Activated CD4-positive, alpha-beta memory T cell treated with anti-CD3 and anti-CD28 coated beads for 36 hours (primary cell): Measurements from ENCODE around the gene PSMA5. TPM values are rescaled to one million over a fixed set of nuclear protein-coding genes. Genes with fewer than 3 reads are reported as not detected.

Experiments
- CTCF ChIA-PET: fragments of 350-600 bp; sonication (Branson Sonifier 250); formaldehyde crosslinking; loops from one replicate; lab custom pipeline; 2021; ENCODE audit warnings: antibody characterized with exemption, inconsistent platforms; lab: Charles Lee
- POLR2A ChIA-PET: fragments of 350-600 bp; sonication (Branson Sonifier 250); formaldehyde crosslinking; loops from one replicate; lab custom pipeline; 2021; ENCODE audit warnings: antibody characterized with exemption; lab: Charles Lee
- DNase-seq: peaks from one replicate; pipeline ENCODE4 v3.0.0-alpha.2; 2020
- H3K27ac Mint-ChIP-seq: one replicate; pipeline ENCODE4 v1.8.0; 2021; ENCODE audit warnings: mixed read lengths
- H3K27me3 Mint-ChIP-seq: one replicate; pipeline ENCODE4 v1.8.0; 2021; ENCODE audit warnings: mixed read lengths
- H3K36me3 Mint-ChIP-seq: one replicate; pipeline ENCODE4 v1.8.0; 2021; ENCODE audit warnings: mixed read lengths
- H3K4me1 Mint-ChIP-seq: one replicate; pipeline ENCODE4 v1.8.0; 2021; ENCODE audit warnings: low read depth, mixed read lengths
- H3K4me3 Mint-ChIP-seq: one replicate; pipeline ENCODE4 v1.8.0; 2021; ENCODE audit warnings: mild to moderate bottlenecking, mixed read lengths
- H3K9me3 Mint-ChIP-seq: one replicate; pipeline ENCODE4 v1.8.0; 2021; ENCODE audit warnings: mixed read lengths
- intact Hi-C: fragments of 100-400 bp; cut with micrococcal nuclease; formaldehyde crosslinking; loops from one replicate; pipeline ENCODE4 v1.15.1; 2023
- total RNA-seq, 2 experiments: library from RNA; stranded (reverse); gene quantifications; one replicate each; pipeline ENCODE4 v1.2.3, GENCODE V29; 2021

Gene PSMA5
- total RNA-seq, 2 experiments from 2014 or later, result 217 to 218 TPM

- Mint-ChIP-seq H3K4me3 (peak overlapping the region; percentile 93), H3K27me3 (no peaks in the 10 kb centered on the region), H3K4me1 (peaks cover 32% of the 10 kb centered on the region), H3K27ac (peak overlapping the region; percentile 98), H3K36me3 (peaks cover 19% of the 10 kb centered on the region), H3K9me3 (no peaks in the 10 kb centered on the region)
- ChIA-PET POLR2A (interaction anchor here (1.2 to 3.8 kb wide), 4 partner anchors 12 to 213 kb away, joined by 3 to 36 read pairs (median 13); partner anchors contain the start of genes ATXN7L2, GNAI3 and SARS1), CTCF (interaction anchor here (1.2 to 5.2 kb wide), 5 partner anchors 56 to 119 kb away, joined by 3 to 52 read pairs (median 7); partner anchors contain the start of gene ATXN7L2)
- no peak for DNase-seq
- intact Hi-C loops, result loop anchor here (2.0 to 5.0 kb wide), 4 partner anchors 40 to 326 kb away; partner anchors contain the start of genes CYB561D1 and SYPL2
Measured at GRCh38 chr1:109427171-109427467, 871 bp upstream of the PSMA5 start.

DNA sequence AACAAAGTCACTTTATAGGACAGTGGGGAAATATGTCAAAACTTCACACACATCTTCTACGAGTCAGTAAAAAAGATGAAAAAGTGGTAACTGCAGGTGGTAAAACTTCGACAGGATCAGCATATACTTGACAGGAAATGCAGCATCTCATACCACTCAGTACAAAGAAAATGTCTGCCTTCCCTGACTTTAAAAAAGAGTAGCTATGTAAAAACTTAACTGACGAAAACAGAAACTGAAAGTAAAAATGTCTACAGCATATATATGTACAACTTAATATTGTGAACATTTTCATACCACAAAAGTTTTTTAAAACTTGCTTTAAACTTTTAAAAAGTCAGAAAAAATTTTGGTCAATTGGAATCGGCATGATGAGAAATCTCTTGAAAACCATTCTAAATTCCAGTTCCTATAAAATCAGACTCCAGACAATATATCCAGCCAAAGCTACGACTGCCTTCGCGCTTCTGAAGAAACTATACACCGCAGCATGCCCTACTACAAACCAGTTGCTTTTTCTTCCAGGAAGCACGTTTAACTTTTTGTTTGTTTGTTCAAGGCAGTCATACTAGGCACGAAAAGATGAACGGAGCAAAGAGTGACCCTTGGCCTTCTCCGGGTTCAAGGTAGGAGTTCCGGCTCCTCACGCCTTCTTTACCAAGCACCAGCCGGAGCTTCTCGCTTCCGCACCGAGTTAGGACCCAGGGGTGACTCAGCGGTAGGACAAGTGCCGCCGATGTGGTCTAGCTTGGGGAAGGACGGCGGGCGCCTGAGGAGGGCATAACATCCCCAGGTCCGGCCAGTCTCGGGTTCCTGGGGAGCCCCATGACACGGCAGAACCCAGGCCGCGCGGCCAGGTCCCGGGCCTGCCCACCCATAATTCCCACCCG lies 612 bp downstream of the PSMA5 start:
- intact Hi-C loops, result loop anchor here (1.0 to 5.0 kb wide), 12 partner anchors 21 to 609 kb away; partner anchors contain the start of genes ATXN7L2, CYB561D1, GNAI3 and PSRC1
- no peaks in the 10 kb centered on the region for H3K9me3 Mint-ChIP-seq
- ChIA-PET POLR2A (interaction anchor here (0.8 to 3.8 kb wide), 19 partner anchors 11 to 913 kb away, joined by 3 to 36 read pairs (median 4); partner anchors contain the start of genes ATXN7L2, CLCC1, CYB561D1 and GNAI3), CTCF (interaction anchor here (0.7 to 5.2 kb wide), 12 partner anchors 12 to 224 kb away, joined by 3 to 52 read pairs (median 3); partner anchors contain the start of genes AMPD2, ATXN7L2, CYB561D1 and GNAT2)
- peak overlapping the region; percentile 98 for H3K27ac Mint-ChIP-seq
- peak; percentile 79 for DNase-seq
- no peaks in the 10 kb centered on the region for H3K27me3 Mint-ChIP-seq
- peaks cover 38% of the 10 kb centered on the region for H3K4me1 Mint-ChIP-seq
- H3K4me3 Mint-ChIP-seq, result peak overlapping the region; percentile 93
- peaks cover 23% of the 10 kb centered on the region for H3K36me3 Mint-ChIP-seq

DNA sequence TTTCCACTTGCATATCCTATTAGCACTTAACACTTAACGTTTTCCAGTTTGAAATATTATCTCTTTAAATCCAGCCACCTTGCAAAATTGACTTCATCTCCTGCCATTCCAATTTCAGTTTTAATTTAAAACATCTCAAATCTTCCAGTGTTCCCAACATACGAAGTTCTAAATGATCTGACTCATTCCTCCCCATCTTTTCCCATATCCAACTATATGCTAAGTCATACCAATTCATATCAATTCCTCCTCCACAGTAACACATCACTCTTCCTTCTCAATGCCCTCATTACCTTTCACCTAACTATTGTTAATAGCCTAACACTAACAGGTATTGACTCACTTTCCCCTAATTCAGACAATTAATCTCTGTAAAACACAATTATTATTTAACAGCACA lies 2.8 kb downstream of the PSMA5 start:
- ChIA-PET POLR2A (interaction anchor here (0.6 to 0.7 kb wide), 2 partner anchors 172 to 1826 kb away, joined by 4 to 5 read pairs; no protein-coding TSS in a partner anchor), CTCF (interaction anchor here (1.3 to 2.9 kb wide), 2 partner anchors 67 to 109 kb away, joined by 3 to 12 read pairs; no protein-coding TSS in a partner anchor)
- H3K4me3 Mint-ChIP-seq, result peak overlapping the region; percentile 93
- DNase-seq, result no peak
- H3K9me3 Mint-ChIP-seq, result no peaks in the 10 kb centered on the region
- H3K27me3 Mint-ChIP-seq, result no peaks in the 10 kb centered on the region
- peak overlapping the region; percentile 98 for H3K27ac Mint-ChIP-seq
- intact Hi-C loops, result no loop called here
- peaks cover 43% of the 10 kb centered on the region for H3K4me1 Mint-ChIP-seq
- H3K36me3 Mint-ChIP-seq, result peaks cover 35% of the 10 kb centered on the region

DNA sequence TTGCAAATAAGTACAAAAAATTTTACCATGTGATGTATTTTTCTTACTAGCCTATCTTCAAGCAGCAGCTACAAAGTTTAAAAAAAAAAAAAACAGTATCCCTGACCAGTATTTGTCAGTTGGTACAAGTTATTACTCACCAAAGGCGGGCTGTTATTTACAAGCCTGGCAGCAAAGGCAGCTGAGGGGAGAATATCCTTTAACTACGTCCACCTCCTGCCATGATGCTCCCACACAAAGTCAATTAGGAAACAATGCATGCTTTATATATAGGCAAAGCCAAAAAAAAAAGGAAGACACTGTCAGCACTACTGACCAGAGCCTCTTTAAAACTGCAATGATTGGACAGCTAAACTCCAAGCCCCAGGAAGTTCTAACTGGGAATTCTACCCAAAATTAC lies 13.7 kb downstream of the PSMA5 start:
- H3K4me1 Mint-ChIP-seq, result peaks cover 26% of the 10 kb centered on the region
- H3K27ac Mint-ChIP-seq, result no peak overlapping the region
- DNase-seq, result no peak
- intact Hi-C loops, result no loop called here
- H3K4me3 Mint-ChIP-seq, result no peak overlapping the region
- no peaks in the 10 kb centered on the region for H3K27me3 Mint-ChIP-seq
- ChIA-PET POLR2A (no interaction called here), CTCF (interaction anchor here (0.6 to 1.1 kb wide), 5 partner anchors 120 to 135 kb away, joined by 3 to 8 read pairs (median 3); partner anchors contain the start of gene PSRC1)
- peaks cover 65% of the 10 kb centered on the region for H3K36me3 Mint-ChIP-seq
- no peaks in the 10 kb centered on the region for H3K9me3 Mint-ChIP-seq

GRCh38 chr1:109404838-109405237 lies 21.4 kb downstream of the PSMA5 start:
- Mint-ChIP-seq H3K36me3 (peaks cover 38% of the 10 kb centered on the region), H3K27me3 (no peaks in the 10 kb centered on the region), H3K9me3 (no peaks in the 10 kb centered on the region), H3K4me1 (peaks cover 24% of the 10 kb centered on the region), H3K27ac (peak overlapping the region; percentile 38), H3K4me3 (no peak overlapping the region)
- DNase-seq, result no peak
- ChIA-PET POLR2A (no interaction called here), CTCF (interaction anchor here (0.6 kb wide), 1 partner anchor 128 kb away, joined by 3 read pairs; no protein-coding TSS in a partner anchor)
- intact Hi-C loops, result loop anchor here (2.0 kb wide), 1 partner anchor 20 kb away; no protein-coding TSS in a partner anchor

DNA sequence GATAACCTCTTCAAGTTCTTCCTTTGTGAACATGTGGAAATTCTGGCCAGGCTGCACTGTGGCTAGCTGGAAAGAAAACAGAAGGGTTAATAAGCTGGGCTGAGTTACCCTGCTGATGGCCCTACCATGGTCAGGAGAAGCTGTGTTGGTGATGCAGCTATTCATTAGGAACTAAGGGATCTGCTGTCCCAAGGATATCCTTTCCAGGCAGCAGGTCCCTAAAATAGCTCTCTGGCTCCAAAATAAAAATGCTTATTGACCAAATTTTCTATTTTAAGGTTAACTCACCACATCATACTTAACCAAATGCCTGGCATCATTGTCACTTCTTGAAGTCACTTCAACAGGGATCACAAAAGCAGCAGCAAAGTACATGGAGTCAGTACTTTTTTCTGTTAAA lies 24.2 kb downstream of the PSMA5 start:
- Mint-ChIP-seq H3K4me1 (peaks cover 24% of the 10 kb centered on the region), H3K36me3 (peaks cover 25% of the 10 kb centered on the region), H3K4me3 (no peak overlapping the region), H3K27me3 (peaks cover 8% of the 10 kb centered on the region), H3K9me3 (no peaks in the 10 kb centered on the region), H3K27ac (no peak overlapping the region)
- CTCF ChIA-PET, result interaction anchor here (0.7 to 8.6 kb wide), 5 partner anchors 13 to 201 kb away, joined by 4 to 205 read pairs (median 5); no protein-coding TSS in a partner anchor
- POLR2A ChIA-PET, result interaction anchor here (1.1 kb wide), 1 partner anchor 23 kb away, joined by 3 read pairs; no protein-coding TSS in a partner anchor
- intact Hi-C loops, result no loop called here
- DNase-seq, result no peak

DNA sequence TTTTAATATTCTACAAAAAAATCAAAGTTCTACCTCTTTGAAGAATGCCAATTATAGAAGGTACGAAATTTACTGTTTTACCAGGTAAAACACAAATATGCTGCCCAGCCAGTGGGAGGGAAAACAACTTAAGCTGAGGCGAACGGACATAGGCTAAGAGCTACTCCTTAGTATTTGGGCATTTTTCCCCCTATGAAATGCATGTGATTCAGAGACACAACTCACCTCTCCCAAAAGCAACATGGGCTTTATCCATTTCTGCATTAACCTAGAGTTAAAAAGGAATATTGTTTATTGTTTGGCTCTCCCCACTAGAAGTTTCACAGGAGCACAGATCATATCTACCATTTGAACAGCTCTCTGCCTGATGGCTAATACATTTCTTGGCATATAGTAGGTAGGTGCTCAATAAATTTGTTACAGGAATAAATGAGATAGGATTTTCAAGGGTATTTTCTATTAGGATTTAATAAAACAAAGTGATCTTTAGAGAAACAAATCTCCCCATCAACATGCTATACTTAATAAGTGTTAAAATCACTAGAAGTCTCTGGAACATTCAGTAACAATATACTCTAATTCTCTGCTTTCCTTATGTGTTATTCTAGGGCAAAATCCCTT lies 26.1 kb downstream of the PSMA5 start:
- Mint-ChIP-seq H3K27me3 (peaks cover 27% of the 10 kb centered on the region), H3K4me3 (no peak overlapping the region), H3K4me1 (peaks cover 13% of the 10 kb centered on the region), H3K27ac (no peak overlapping the region), H3K9me3 (no peaks in the 10 kb centered on the region), H3K36me3 (peaks cover 12% of the 10 kb centered on the region)
- ChIA-PET CTCF (interaction anchor here (0.6 to 8.6 kb wide), 23 partner anchors 11 to 198 kb away, joined by 3 to 205 read pairs (median 5); partner anchors contain the start of genes CELSR2 and PSRC1), POLR2A (no interaction called here)
- intact Hi-C loops, result no loop called here
- DNase-seq, result no peak

GRCh38 chr1:109399326-109399957 lies 26.8 kb downstream of the PSMA5 start:
- CTCF ChIA-PET, result interaction anchor here (0.6 to 8.6 kb wide), 35 partner anchors 8 to 558 kb away, joined by 3 to 205 read pairs (median 4); partner anchors contain the start of genes CELSR2, PSRC1 and SARS1
- POLR2A ChIA-PET, result interaction anchor here (0.7 kb wide), 1 partner anchor 81 kb away, joined by 3 read pairs; no protein-coding TSS in a partner anchor
- Mint-ChIP-seq H3K9me3 (no peaks in the 10 kb centered on the region), H3K36me3 (peaks cover 7% of the 10 kb centered on the region), H3K27ac (no peak overlapping the region), H3K27me3 (peaks cover 32% of the 10 kb centered on the region), H3K4me1 (peaks cover 7% of the 10 kb centered on the region), H3K4me3 (no peak overlapping the region)
- intact Hi-C loops, result loop anchor here (1.0 to 2.0 kb wide), 4 partner anchors 122 to 198 kb away; no protein-coding TSS in a partner anchor
- no peak for DNase-seq

- intact Hi-C loops, result loop anchor here (1.0 to 2.0 kb wide), 4 partner anchors 121 to 197 kb away; no protein-coding TSS in a partner anchor
- CTCF ChIA-PET, result interaction anchor here (0.6 to 8.6 kb wide), 33 partner anchors 8 to 557 kb away, joined by 3 to 205 read pairs (median 4); partner anchors contain the start of genes CELSR2, PSRC1 and SARS1
- Mint-ChIP-seq H3K9me3 (no peaks in the 10 kb centered on the region), H3K36me3 (peaks cover 5% of the 10 kb centered on the region), H3K27ac (no peak overlapping the region), H3K4me1 (peaks cover 7% of the 10 kb centered on the region), H3K27me3 (peaks cover 36% of the 10 kb centered on the region), H3K4me3 (peak overlapping the region; percentile 64)
- no peak for DNase-seq
- POLR2A ChIA-PET, result interaction anchor here (0.7 to 1.6 kb wide), 3 partner anchors 80 to 120 kb away, joined by 3 to 6 read pairs (median 3); partner anchors contain the start of gene PSRC1
Measured at GRCh38 chr1:109398343-109399225, 27.7 kb downstream of the PSMA5 start.
